HepG2 (cell line): ENCODE measurements around the gene BPHL. TPM values are rescaled to one million over a fixed set of nuclear protein-coding genes. Genes with fewer than 3 reads are reported as not detected.

Experiments
- CEBPG ChIP-seq: IDR thresholded peaks from 2 replicates; pipeline ENCODE4 v1.6.1; 2016
- HMG20B ChIP-seq: conservative IDR thresholded peaks from 2 replicates; pipeline ENCODE4 v1.6.1; 2016; ENCODE audit warnings: missing genetic modification reagents, missing compliant biosample characterization
- IRX3 ChIP-seq: sonication (generic); formaldehyde crosslinking; IDR thresholded peaks from 2 replicates; pipeline ENCODE4 v1.8.1; 2023; ENCODE audit warnings: mild to moderate bottlenecking, low read depth, missing genetic modification reagents, borderline replicate concordance
- NFIC ChIP-seq: IDR thresholded peaks from 2 replicates; pipeline ENCODE4 v1.6.1; 2012; ENCODE audit warnings: mild to moderate bottlenecking, low read length, inconsistent platforms
- PAF1 ChIP-seq: IDR thresholded peaks from 2 replicates; pipeline ENCODE4 v1.6.1; 2016; ENCODE audit warnings: missing genetic modification reagents, missing compliant biosample characterization
- SATB2 ChIP-seq: sonication (generic); formaldehyde crosslinking; IDR thresholded peaks from 2 replicates; pipeline ENCODE4 v1.5.0; 2020; ENCODE audit warnings: missing genetic modification reagents
- SKI ChIP-seq: fragments of 450-650 bp; IDR thresholded peaks from one replicate; pipeline ENCODE4 v1.6.1; 2018; ENCODE audit warnings: mild to moderate bottlenecking; ENCODE audit not compliant: partially characterized antibody
- polyA plus RNA-seq, 8 experiments: library from polyadenylated mRNA; depleted of rRNA in 3 of 8; stranded (reverse) in 7 of 8; unstranded in 1 of 8; fragments of >200 nt; fragmentation: Illumina TruSeq in 4 of 8; extraction: Trizol in 4 of 8; gene quantifications; 2 replicates each; pipeline versions ENCODE4 v1.2.1 to v1.2.3, GENCODE V29; 2011 to 2016; ENCODE audit warnings: low read depth in 4 of 8, missing spikeins in 1 of 8, mixed read lengths in 1 of 8; ENCODE audit not compliant: insufficient read depth in 1 of 8
- total RNA-seq, 5 experiments: library from RNA; depleted of rRNA; stranded (reverse); fragments of >200 nt; fragmentation: Illumina TruSeq; extraction: Trizol; gene quantifications; 2 replicates each; pipeline ENCODE4 v1.2.3, GENCODE V29; 2016; ENCODE audit warnings: low read depth in 1 of 5
- TF ChIP-seq, protein P1 (sequence below): sonication (generic); formaldehyde crosslinking; IDR thresholded peaks from 2 replicates; pipeline ENCODE4 v1.4.0; 2020; ENCODE audit warnings: missing genetic modification reagents, borderline replicate concordance
- TF ChIP-seq, protein P2 (sequence below): sonication (generic); formaldehyde crosslinking; IDR thresholded peaks from 2 replicates; pipeline ENCODE4 v1.8.1; 2023; ENCODE audit warnings: mild to moderate bottlenecking, inconsistent platforms, moderate library complexity, missing genetic modification reagents, borderline replicate concordance
- TF ChIP-seq, protein P3 (sequence below), 2 experiments: fragments of 450-650 bp in 1 of 2; sonication (generic) in 1 of 2; formaldehyde crosslinking in 1 of 2; IDR thresholded peaks; 2 replicates each; pipeline versions ENCODE4 v1.6.1 to v1.8.0; 2016 to 2022; ENCODE audit warnings: antibody characterized with exemption in 1 of 2, mild to moderate bottlenecking in 1 of 2, missing genetic modification reagents in 1 of 2
- TF ChIP-seq, protein P4 (sequence below): sonication (generic); formaldehyde crosslinking; IDR thresholded peaks from 2 replicates; pipeline ENCODE4 v1.5.0; 2020; ENCODE audit warnings: missing genetic modification reagents

BPHL gene
- total and polyA plus RNA-seq, 2 of the 13 experiments (the other 11 are each of a cell fraction or from before 2014, with no cell fraction given): 37.8 to 39.5 TPM

DNA sequence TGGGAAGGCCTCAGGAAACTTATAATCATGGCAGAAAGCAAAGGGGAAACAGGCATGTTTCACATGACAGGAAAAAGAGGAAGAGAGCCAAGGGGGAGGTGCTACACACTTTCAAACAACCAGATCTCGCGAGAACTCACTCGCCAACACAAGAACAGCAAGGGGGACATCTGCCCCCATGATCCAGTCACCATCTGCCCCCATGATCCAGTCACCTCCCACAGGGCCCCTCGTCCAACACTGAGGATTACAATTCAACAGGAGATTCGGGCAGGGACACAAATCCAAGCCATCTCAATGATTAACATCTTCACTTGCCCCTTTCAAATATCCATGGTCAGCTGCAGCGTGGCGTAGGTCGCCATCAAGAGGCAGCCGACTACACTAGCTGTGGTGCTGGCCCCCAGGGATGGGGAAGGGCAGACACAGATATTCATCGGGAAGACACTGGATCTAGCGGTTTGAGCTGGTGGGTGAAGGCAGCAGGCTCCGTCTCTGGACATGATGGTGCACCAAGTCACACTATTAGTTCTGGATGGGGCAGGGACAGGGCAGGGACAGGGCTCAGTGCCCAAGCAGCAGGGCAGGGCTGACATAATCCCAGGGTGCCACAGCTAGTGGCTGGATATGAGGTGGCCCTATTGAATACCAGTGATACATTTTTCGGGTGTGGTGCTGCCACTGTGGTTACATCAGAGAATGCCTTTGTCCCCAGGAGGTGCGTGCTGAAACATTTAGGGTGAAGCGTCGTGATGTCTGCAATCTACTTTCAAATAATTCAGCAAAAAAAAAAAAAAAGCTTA lies 77.4 kb downstream of the BPHL start (continued):
- TF ChIP-seq, protein P1, sequence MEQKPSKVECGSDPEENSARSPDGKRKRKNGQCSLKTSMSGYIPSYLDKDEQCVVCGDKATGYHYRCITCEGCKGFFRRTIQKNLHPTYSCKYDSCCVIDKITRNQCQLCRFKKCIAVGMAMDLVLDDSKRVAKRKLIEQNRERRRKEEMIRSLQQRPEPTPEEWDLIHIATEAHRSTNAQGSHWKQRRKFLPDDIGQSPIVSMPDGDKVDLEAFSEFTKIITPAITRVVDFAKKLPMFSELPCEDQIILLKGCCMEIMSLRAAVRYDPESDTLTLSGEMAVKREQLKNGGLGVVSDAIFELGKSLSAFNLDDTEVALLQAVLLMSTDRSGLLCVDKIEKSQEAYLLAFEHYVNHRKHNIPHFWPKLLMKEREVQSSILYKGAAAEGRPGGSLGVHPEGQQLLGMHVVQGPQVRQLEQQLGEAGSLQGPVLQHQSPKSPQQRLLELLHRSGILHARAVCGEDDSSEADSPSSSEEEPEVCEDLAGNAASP (CRISPR knock-in tag): no peak
- TF ChIP-seq NFIC (no peak), SKI (no peak), HMG20B (CRISPR knock-in tag) (0 out of 2 replicates have a peak, but pooled peaks have one; percentile 40), CEBPG (CRISPR knock-in tag) (peak; percentile 16; the same call in 1 of the 2 replicates), SATB2 (CRISPR knock-in tag) (no peak), IRX3 (CRISPR knock-in tag) (no peak), PAF1 (no peak)
- TF ChIP-seq, protein P2, sequence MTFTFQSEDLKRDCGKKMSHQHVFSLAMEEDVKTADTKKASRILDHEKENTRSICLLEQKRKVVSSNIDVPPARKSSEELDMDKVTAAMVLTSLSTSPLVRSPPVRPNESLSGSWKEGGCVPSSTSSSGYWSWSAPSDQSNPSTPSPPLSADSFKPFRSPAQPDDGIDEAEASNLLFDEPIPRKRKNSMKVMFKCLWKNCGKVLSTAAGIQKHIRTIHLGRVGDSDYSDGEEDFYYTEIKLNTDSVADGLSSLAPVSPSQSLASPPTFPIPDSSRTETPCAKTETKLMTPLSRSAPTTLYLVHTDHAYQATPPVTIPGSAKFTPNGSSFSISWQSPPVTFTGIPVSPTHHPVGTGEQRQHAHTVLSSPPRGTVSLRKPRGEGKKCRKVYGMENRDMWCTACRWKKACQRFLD (CRISPR knock-in tag): no peak
- TF ChIP-seq, protein P3, sequence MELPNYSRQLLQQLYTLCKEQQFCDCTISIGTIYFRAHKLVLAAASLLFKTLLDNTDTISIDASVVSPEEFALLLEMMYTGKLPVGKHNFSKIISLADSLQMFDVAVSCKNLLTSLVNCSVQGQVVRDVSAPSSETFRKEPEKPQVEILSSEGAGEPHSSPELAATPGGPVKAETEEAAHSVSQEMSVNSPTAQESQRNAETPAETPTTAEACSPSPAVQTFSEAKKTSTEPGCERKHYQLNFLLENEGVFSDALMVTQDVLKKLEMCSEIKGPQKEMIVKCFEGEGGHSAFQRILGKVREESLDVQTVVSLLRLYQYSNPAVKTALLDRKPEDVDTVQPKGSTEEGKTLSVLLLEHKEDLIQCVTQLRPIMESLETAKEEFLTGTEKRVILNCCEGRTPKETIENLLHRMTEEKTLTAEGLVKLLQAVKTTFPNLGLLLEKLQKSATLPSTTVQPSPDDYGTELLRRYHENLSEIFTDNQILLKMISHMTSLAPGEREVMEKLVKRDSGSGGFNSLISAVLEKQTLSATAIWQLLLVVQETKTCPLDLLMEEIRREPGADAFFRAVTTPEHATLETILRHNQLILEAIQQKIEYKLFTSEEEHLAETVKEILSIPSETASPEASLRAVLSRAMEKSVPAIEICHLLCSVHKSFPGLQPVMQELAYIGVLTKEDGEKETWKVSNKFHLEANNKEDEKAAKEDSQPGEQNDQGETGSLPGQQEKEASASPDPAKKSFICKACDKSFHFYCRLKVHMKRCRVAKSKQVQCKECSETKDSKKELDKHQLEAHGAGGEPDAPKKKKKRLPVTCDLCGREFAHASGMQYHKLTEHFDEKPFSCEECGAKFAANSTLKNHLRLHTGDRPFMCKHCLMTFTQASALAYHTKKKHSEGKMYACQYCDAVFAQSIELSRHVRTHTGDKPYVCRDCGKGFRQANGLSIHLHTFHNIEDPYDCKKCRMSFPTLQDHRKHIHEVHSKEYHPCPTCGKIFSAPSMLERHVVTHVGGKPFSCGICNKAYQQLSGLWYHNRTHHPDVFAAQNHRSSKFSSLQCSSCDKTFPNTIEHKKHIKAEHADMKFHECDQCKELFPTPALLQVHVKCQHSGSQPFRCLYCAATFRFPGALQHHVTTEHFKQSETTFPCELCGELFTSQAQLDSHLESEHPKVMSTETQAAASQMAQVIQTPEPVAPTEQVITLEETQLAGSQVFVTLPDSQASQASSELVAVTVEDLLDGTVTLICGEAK (IDR thresholded peaks at IDR 0.05): no peak
- TF ChIP-seq, protein P3 (CRISPR knock-in tag; IDR thresholded peaks at IDR 0.05): peak; percentile 66; the same call in 1 of the 2 replicates
- TF ChIP-seq, protein P4, sequence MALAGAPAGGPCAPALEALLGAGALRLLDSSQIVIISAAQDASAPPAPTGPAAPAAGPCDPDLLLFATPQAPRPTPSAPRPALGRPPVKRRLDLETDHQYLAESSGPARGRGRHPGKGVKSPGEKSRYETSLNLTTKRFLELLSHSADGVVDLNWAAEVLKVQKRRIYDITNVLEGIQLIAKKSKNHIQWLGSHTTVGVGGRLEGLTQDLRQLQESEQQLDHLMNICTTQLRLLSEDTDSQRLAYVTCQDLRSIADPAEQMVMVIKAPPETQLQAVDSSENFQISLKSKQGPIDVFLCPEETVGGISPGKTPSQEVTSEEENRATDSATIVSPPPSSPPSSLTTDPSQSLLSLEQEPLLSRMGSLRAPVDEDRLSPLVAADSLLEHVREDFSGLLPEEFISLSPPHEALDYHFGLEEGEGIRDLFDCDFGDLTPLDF (CRISPR knock-in tag): no peak
